Measurements from ENCODE around the gene NUDT10.
"Not testable (repeated sequence)": the region's sequence is repeated elsewhere in the genome, so short reads cannot be mapped to it uniquely, and the experiment has no call there.

The NUDT10 gene

GRCh38 chrX:51332188-51332942 is at the start of gene NUDT10:
Gene NUDT10 (plus strand): TSS chrX:51332822. CDS start chrX:51332966, 144 bp downstream.
- DNase-seq: peak; percentile 28

GRCh38 chrX:51292421-51292820 is 40.2 kb upstream of the NUDT10 start:
- DNase-seq: no peak

- no peak for DNase-seq
These were observed 36.5 kb upstream of the NUDT10 start for GRCh38 chrX:51296138-51296537.

- no peak for DNase-seq
These were observed 16.4 kb upstream of the NUDT10 start for GRCh38 chrX:51316271-51316670.

- not testable (repeated sequence) for DNase-seq
These were observed 542 bp downstream of the NUDT10 start for GRCh38 chrX:51332943-51333785.

- DNase-seq: no peak
These were observed 1.7 kb downstream of the NUDT10 start for GRCh38 chrX:51334276-51334675.

GRCh38 chrX:51336584-51336983 is 4.0 kb downstream of the NUDT10 start:
- peak; percentile 3 for DNase-seq

- DNase-seq: no peak
These were observed 28.6 kb downstream of the NUDT10 start for GRCh38 chrX:51361251-51361650.

GRCh38 chrX:51376672-51377071 is 44.0 kb downstream of the NUDT10 start:
- no peak for DNase-seq

Data from stimulated activated CD4-positive, alpha-beta T cell treated with anti-CD3 and anti-CD28 coated beads, Interleukin-4, amount 100 ng/mL, for 1 hour (primary cell).